HepG2 (cell line): ENCODE data around the gene YPEL4. TPM values are rescaled to one million over a fixed set of nuclear protein-coding genes. Genes with fewer than 3 reads are reported as not detected.
A peak's percentile ranks its signal among the peaks of the same experiment; 100 is the strongest.

Experiments
- ATAC-seq: fragments of 200-7000 bp; cut with Tn5 transposase; 3 replicates; pipeline ENCODE4 v1.9.1; 2020; ENCODE audit warnings: mild to moderate bottlenecking, moderate library complexity
- BruUV-seq: library from RNA; stranded (reverse); fragments of 400-500 nt; replicated peaks from 2 replicates; lab custom pipeline; 2021; lab: Mats Ljungman, UMichigan
- CTCF ChIA-PET: fragments of 300-600 bp; formaldehyde crosslinking; extraction: SDS; loops from one replicate; lab custom pipeline; 2021; ENCODE audit warnings: low total read pairs, inconsistent platforms, low intra/inter-chr PET ratio; lab: Yijun Ruan, JAX
- POLR2A ChIA-PET: fragments of 350-600 bp; sonication (Branson Sonifier 250); formaldehyde crosslinking; loops from one replicate; lab custom pipeline; 2020; ENCODE audit warnings: antibody characterized with exemption, inconsistent platforms; lab: Yijun Ruan, JAX
- DNase-seq: peaks from one replicate; pipeline ENCODE4 v3.0.0-alpha.2; 2015; ENCODE audit warnings: low spot score
- FAIRE-seq: peaks from 3 replicates; lab custom pipeline; 2011; peaks lifted over from hg19 to GRCh38; lab: Jason Lieb, UNC
- H2AFZ ChIP-seq: one replicate; pipeline ENCODE4 v1.6.1; 2011; ENCODE audit warnings: low read length, inconsistent platforms
- H3K27ac ChIP-seq: fragments of 300-600 bp; 3 replicates; pipeline ENCODE4 v1.8.0; 2011; ENCODE audit warnings: mixed run types, mild to moderate bottlenecking, mixed read lengths, low read length, inconsistent platforms; ENCODE audit not compliant: insufficient read depth; ENCODE audit errors: extremely low read length
- H3K27me3 ChIP-seq, 2 experiments: fragments of 200-600 bp in 1 of 2; 2 replicates in 1 of 2; 3 replicates in 1 of 2; pipeline versions ENCODE4 v1.6.0 to v1.8.0; 2011; ENCODE audit warnings: low read length in 2 of 2, mild to moderate bottlenecking in 2 of 2, moderate library complexity in 2 of 2, inconsistent platforms in 1 of 2; ENCODE audit not compliant: insufficient read depth in 2 of 2, control insufficient read depth in 1 of 2
- H3K36me3 ChIP-seq, 2 experiments: fragments of 200-600 bp in 1 of 2; replicated peaks in 1 of 2; 2 replicates in 1 of 2; 3 replicates in 1 of 2; pipeline versions ENCODE4 v1.5.1 to v1.8.0; 2011; ENCODE audit warnings: low read length in 2 of 2, inconsistent platforms in 1 of 2; ENCODE audit not compliant: insufficient read depth in 2 of 2, control insufficient read depth in 1 of 2
- H3K4me1 ChIP-seq: 2 replicates; pipeline ENCODE4 v1.5.1; 2012; ENCODE audit warnings: low read length, inconsistent platforms; ENCODE audit not compliant: insufficient read depth
- H3K4me2 ChIP-seq: 2 replicates; pipeline ENCODE4 v1.6.0; 2011; ENCODE audit warnings: low read depth, low read length, inconsistent platforms
- H3K4me3 ChIP-seq, 3 experiments: fragments of 200-600 bp in 1 of 3; sonication (generic), shearing (Covaris generic) in 1 of 3; replicated peaks in 1 of 3; 2 replicates each; pipeline ENCODE4 v1.5.1; 2011 to 2016; ENCODE audit warnings: low read length in 3 of 3, inconsistent platforms in 2 of 3, low read depth in 2 of 3, mild to moderate bottlenecking in 2 of 3, control low read depth in 1 of 3, mixed read lengths in 1 of 3; ENCODE audit not compliant: insufficient read depth in 1 of 3
- H3K79me2 ChIP-seq: one replicate; pipeline ENCODE4 v1.6.1; 2011; ENCODE audit warnings: low read length, inconsistent platforms; ENCODE audit not compliant: insufficient read depth
- H3K9ac ChIP-seq: 2 replicates; pipeline ENCODE4 v1.6.0; 2011; ENCODE audit warnings: mild to moderate bottlenecking, low read depth, low read length, inconsistent platforms; ENCODE audit not compliant: insufficient read depth
- H3K9me3 ChIP-seq: 2 replicates; pipeline ENCODE4 v1.5.1; 2012; ENCODE audit warnings: mild to moderate bottlenecking, low read length
- H4K20me1 ChIP-seq: 2 replicates; pipeline ENCODE4 v1.6.0; 2011; ENCODE audit warnings: inconsistent platforms, mild to moderate bottlenecking, low read length, moderate library complexity; ENCODE audit not compliant: insufficient read depth
- CCDC6 ChIP-seq: sonication (generic); formaldehyde crosslinking; IDR thresholded peaks from 2 replicates; pipeline ENCODE4 v1.8.1; 2022; ENCODE audit warnings: mild to moderate bottlenecking, missing genetic modification reagents, moderate library complexity
- FOXO1 ChIP-seq: sonication (generic); formaldehyde crosslinking; IDR thresholded peaks from 2 replicates; pipeline ENCODE4 v1.4.0; 2020; ENCODE audit warnings: missing genetic modification reagents
- GTF3A ChIP-seq: sonication (generic); formaldehyde crosslinking; conservative IDR thresholded peaks from 2 replicates; pipeline ENCODE4 v1.4.0; 2020; ENCODE audit warnings: mild to moderate bottlenecking, missing genetic modification reagents
- KAT2B ChIP-seq: fragments of 150-350 bp; IDR thresholded peaks from 2 replicates; pipeline ENCODE4 v1.6.1; 2014; ENCODE audit warnings: low read depth, low read length, borderline replicate concordance
- MAZ ChIP-seq, 2 experiments: sonication (generic) in 1 of 2; formaldehyde crosslinking in 1 of 2; IDR thresholded peaks; 2 replicates each; pipeline versions ENCODE4 v1.5.0 to v1.6.1; 2012 to 2020; ENCODE audit warnings: low read depth in 2 of 2, mild to moderate bottlenecking in 2 of 2, borderline replicate concordance in 1 of 2, improper control_type of control experiment in 1 of 2, low read length in 1 of 2, missing genetic modification reagents in 1 of 2, moderate library complexity in 1 of 2
- MTF1 ChIP-seq: sonication (generic); formaldehyde crosslinking; IDR thresholded peaks from 2 replicates; pipeline ENCODE4 v1.5.0; 2020; ENCODE audit warnings: missing genetic modification reagents
- REXO4 ChIP-seq: sonication (generic); formaldehyde crosslinking; IDR thresholded peaks from 2 replicates; pipeline ENCODE4 v1.8.0; 2022; ENCODE audit warnings: missing genetic modification reagents, mild to moderate bottlenecking, borderline replicate concordance
- SALL1 ChIP-seq: sonication (generic); formaldehyde crosslinking; IDR thresholded peaks from 2 replicates; pipeline ENCODE4 v1.8.0; 2022; ENCODE audit warnings: mild to moderate bottlenecking, missing genetic modification reagents
- SIN3B ChIP-seq: fragments of 150-350 bp; IDR thresholded peaks from 2 replicates; pipeline ENCODE4 v1.6.1; 2014; ENCODE audit warnings: low read length
- SRSF1 ChIP-seq: fragments of 200-400 bp; formaldehyde crosslinking; optimal IDR thresholded peaks from 2 replicates; pipeline ENCODE3; 2017; ENCODE audit warnings: mild to moderate bottlenecking, low read depth, low read length, moderate library complexity
- TAF15 ChIP-seq: fragments of 200-400 bp; formaldehyde crosslinking; IDR thresholded peaks from one replicate; pipeline ENCODE4 v1.6.1; 2018; ENCODE audit warnings: mild to moderate bottlenecking, low read depth, low read length; ENCODE audit not compliant: poor library complexity, severe bottlenecking
- ZNF124 ChIP-seq: sonication (generic); formaldehyde crosslinking; IDR thresholded peaks from 2 replicates; pipeline ENCODE4 v1.4.0; 2020; ENCODE audit warnings: missing genetic modification reagents
- ZNF17 ChIP-seq: sonication (generic); formaldehyde crosslinking; IDR thresholded peaks from 2 replicates; pipeline ENCODE4 v1.5.0; 2020; ENCODE audit warnings: mild to moderate bottlenecking, missing genetic modification reagents
- ZNF234 ChIP-seq: sonication (generic); formaldehyde crosslinking; conservative IDR thresholded peaks from 2 replicates; pipeline ENCODE4 v1.5.1; 2020; ENCODE audit warnings: mild to moderate bottlenecking, missing genetic modification reagents
- ZNF263 ChIP-seq: sonication (generic); formaldehyde crosslinking; IDR thresholded peaks from 2 replicates; pipeline ENCODE4 v1.4.0; 2020; ENCODE audit warnings: missing genetic modification reagents
- ZNF652 ChIP-seq: IDR thresholded peaks from 2 replicates; pipeline ENCODE4 v1.6.1; 2016; ENCODE audit warnings: low read depth, borderline replicate concordance
- WGBS: methylation state at CpG from one replicate; pipeline ENCODE4 v1.1.6; 2017; ENCODE audit warnings: low lambda C conversion rate; 5-methylcytosine and 5-hydroxymethylcytosine counted together
- in situ Hi-C: cut with HindIII; loops from 2 replicates; pipeline ENCODE4 v1.10.0; 2017; ENCODE audit warnings: low pct_unique_long_range_greater_than_20kb; ENCODE audit not compliant: extremely low pct_ligation_motif_present
- intact Hi-C: fragments of 100-400 bp; cut with micrococcal nuclease; formaldehyde crosslinking; loops from one replicate; pipeline ENCODE4 v1.10.0; 2022; ENCODE audit not compliant: unreplicated experiment
- polyA plus RNA-seq, 8 experiments: library from polyadenylated mRNA; depleted of rRNA in 3 of 8; stranded (reverse) in 7 of 8; unstranded in 1 of 8; fragments of >200 nt; fragmentation: Illumina TruSeq in 4 of 8; extraction: Trizol in 4 of 8; gene quantifications; 2 replicates each; pipeline versions ENCODE4 v1.2.1 to v1.2.3, GENCODE V29; 2011 to 2016; ENCODE audit warnings: low read depth in 4 of 8, missing spikeins in 1 of 8, mixed read lengths in 1 of 8; ENCODE audit not compliant: insufficient read depth in 1 of 8
- total RNA-seq, 5 experiments: library from RNA; depleted of rRNA; stranded (reverse); fragments of >200 nt; fragmentation: Illumina TruSeq; extraction: Trizol; gene quantifications; 2 replicates each; pipeline ENCODE4 v1.2.3, GENCODE V29; 2016; ENCODE audit warnings: low read depth in 1 of 5
- TF ChIP-seq, protein P1 (sequence below): sonication (generic); formaldehyde crosslinking; IDR thresholded peaks from 2 replicates; pipeline ENCODE4 v1.5.1; 2020; ENCODE audit warnings: mild to moderate bottlenecking, missing genetic modification reagents, moderate library complexity

The YPEL4 gene
- total and polyA plus RNA-seq, 2 of the 13 experiments (the other 11 are each of a cell fraction or from before 2014, with no cell fraction given) = 0.04 TPM; not detected in 1

DNA sequence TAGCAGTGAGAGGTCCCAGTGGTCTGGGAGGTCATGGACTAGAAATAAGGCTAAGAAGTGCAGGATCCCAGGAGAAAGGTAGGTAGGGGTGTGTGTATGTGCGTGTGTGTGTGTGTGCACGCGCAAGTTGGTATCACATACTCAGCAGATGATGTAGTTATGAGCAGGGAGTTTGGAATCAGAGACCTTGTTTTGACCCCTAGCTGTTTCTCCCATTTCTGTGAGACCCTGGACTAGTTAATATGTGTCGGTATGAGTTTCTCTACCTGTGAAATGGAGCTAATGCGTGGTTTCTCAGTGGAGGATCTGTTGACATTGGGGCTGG, 50.9 kb downstream of the YPEL4 start:
- H3K27ac ChIP-seq = no peak overlapping the region

DNA sequence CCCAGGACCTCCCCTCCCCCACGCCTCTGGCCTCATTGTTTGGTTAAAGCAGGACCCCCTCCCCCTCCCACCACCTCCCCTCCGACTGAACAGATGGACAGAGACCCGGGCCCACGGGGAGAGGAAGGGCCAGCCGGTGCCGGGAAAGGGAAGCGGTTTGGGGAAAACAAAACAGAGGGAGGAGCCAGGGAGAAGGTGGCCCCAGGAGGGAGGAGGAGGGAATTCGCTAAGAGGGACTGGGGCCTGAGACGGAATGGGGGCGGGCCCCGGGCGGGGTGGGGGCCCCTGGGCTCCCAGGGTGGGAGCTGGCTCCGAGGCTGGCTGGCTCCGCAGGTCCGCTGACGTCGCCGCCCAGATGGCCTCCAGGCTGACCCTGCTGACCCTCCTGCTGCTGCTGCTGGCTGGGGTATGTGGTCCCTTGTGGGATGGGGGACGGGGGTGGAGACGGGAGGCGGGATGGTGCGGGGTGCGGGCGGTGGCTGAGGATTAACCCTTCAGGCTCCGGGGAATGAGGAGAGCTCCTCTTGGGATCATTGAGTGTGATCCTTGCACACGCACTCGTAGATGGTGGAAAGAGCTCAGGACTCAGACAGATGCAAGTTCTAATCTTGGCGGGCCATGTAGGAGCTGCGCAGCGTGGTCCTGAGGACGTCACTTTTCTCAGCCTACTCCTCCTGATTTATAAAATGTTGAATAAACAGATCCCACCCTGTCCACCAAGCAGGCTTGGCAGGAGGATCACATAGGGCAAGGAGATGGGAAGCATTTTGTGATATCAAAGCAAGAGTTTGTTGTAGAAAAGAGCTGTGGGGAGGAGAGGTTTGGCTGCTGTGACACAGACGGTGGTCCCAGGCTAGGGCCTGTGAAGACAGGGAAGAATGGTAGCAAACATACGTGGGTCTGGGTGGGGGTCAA, 51.5 kb downstream of the YPEL4 start:
- in situ Hi-C loops (no loop called here), intact Hi-C loops (loop anchor here (5.0 kb wide), 1 partner anchor 34 kb away; no protein-coding TSS in a partner anchor)
- Histone ChIP-seq H3K4me2 (peak overlapping the region; percentile 89), H3K9me3 (no peaks in the 10 kb centered on the region), H3K27ac (no peak overlapping the region), H3K4me3 (peak overlapping the region; percentile 57 to 68 (median 58); a peak in 5 of 6 replicates), H3K4me1 (peaks cover 38% of the 10 kb centered on the region), H3K9ac (peak overlapping the region; percentile 15; the same call in 1 of the 2 replicates), H3K79me2 (no peaks in the 10 kb centered on the region), H4K20me1 (no peaks in the 10 kb centered on the region), H2AFZ (no peak overlapping the region), H3K36me3 (no peaks in the 10 kb centered on the region), H3K27me3 (peaks cover 0 to 9% of the 10 kb centered on the region in 2 experiments; a peak in 2 of 5 replicates)
- POLR2A ChIA-PET = interaction anchor here (1.0 to 3.5 kb wide), 9 partner anchors 9 to 262 kb away, joined by 3 to 33 read pairs (median 4); partner anchors contain the start of genes SSRP1 and UBE2L6
- WGBS = 15% methylated on average over 22 of the region's 33 CpGs
- peak; percentile 68 for ATAC-seq
- CTCF ChIA-PET = no interaction called here
- DNase-seq = peak; percentile 15
- FAIRE-seq = no peak
- no TSS peak for BruUV-seq
- TF ChIP-seq MAZ (IDR thresholded peaks at IDR 0.05; ENCODE audit: borderline replicate concordance, low read depth, low read length) = 0 out of 2 replicates have a peak, but pooled peaks have one; percentile 28
- no peak for TF ChIP-seq MAZ (CRISPR knock-in tag; IDR thresholded peaks at IDR 0.05; ENCODE audit: low read depth)
- peak; percentile 82 for TF ChIP-seq ZNF652
- TF ChIP-seq CCDC6 (CRISPR knock-in tag) = 0 out of 2 replicates have a peak, but pooled peaks have one; percentile 27
- TF ChIP-seq SALL1 (CRISPR knock-in tag) = peak; percentile 15; the same call in 1 of the 2 replicates
- TF ChIP-seq SRSF1 = peak; percentile 22
- TF ChIP-seq, protein P1, sequence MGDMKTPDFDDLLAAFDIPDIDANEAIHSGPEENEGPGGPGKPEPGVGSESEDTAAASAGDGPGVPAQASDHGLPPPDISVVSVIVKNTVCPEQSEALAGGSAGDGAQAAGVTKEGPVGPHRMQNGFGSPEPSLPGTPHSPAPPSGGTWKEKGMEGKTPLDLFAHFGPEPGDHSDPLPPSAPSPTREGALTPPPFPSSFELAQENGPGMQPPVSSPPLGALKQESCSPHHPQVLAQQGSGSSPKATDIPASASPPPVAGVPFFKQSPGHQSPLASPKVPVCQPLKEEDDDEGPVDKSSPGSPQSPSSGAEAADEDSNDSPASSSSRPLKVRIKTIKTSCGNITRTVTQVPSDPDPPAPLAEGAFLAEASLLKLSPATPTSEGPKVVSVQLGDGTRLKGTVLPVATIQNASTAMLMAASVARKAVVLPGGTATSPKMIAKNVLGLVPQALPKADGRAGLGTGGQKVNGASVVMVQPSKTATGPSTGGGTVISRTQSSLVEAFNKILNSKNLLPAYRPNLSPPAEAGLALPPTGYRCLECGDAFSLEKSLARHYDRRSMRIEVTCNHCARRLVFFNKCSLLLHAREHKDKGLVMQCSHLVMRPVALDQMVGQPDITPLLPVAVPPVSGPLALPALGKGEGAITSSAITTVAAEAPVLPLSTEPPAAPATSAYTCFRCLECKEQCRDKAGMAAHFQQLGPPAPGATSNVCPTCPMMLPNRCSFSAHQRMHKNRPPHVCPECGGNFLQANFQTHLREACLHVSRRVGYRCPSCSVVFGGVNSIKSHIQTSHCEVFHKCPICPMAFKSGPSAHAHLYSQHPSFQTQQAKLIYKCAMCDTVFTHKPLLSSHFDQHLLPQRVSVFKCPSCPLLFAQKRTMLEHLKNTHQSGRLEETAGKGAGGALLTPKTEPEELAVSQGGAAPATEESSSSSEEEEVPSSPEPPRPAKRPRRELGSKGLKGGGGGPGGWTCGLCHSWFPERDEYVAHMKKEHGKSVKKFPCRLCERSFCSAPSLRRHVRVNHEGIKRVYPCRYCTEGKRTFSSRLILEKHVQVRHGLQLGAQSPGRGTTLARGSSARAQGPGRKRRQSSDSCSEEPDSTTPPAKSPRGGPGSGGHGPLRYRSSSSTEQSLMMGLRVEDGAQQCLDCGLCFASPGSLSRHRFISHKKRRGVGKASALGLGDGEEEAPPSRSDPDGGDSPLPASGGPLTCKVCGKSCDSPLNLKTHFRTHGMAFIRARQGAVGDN (CRISPR knock-in tag) = peak; percentile 34; the same call in 1 of the 2 replicates
- TF ChIP-seq SIN3B = no peak

More for the DNA sequence above, 50.9 kb downstream of the YPEL4 start:
- H3K4me2 ChIP-seq = peak overlapping the region; percentile 89; the same call in 1 of the 2 replicates
- H3K4me1 ChIP-seq = peaks cover 35% of the 10 kb centered on the region
- BruUV-seq = no TSS peak
- H3K9me3 ChIP-seq = no peaks in the 10 kb centered on the region
- FAIRE-seq = no peak
- in situ Hi-C loops (no loop called here), intact Hi-C loops (loop anchor here (5.0 kb wide), 1 partner anchor 34 kb away; no protein-coding TSS in a partner anchor)
- 75% methylated on average over 5 of the region's 5 CpGs for WGBS
- no peak overlapping the region for H3K4me3 ChIP-seq
- ChIA-PET POLR2A (interaction anchor here (2.6 to 3.5 kb wide), 2 partner anchors 31 to 41 kb away, joined by 8 to 33 read pairs; partner anchors contain the start of gene UBE2L6), CTCF (no interaction called here)
- H2AFZ ChIP-seq = no peak overlapping the region
- DNase-seq = no peak
- no peak overlapping the region for H3K9ac ChIP-seq
- no peaks in the 10 kb centered on the region for H3K79me2 ChIP-seq
- H3K27me3 ChIP-seq = peaks cover 0 to 9% of the 10 kb centered on the region in 2 experiments; a peak in 2 of 5 replicates
- no peak for ATAC-seq
- H4K20me1 ChIP-seq = no peaks in the 10 kb centered on the region
- TF ChIP-seq KAT2B (no peak), ZNF124 (CRISPR knock-in tag) (no peak), ZNF263 (CRISPR knock-in tag) (no peak), FOXO1 (CRISPR knock-in tag) (no peak), TAF15 (no peak), ZNF17 (CRISPR knock-in tag) (no peak), GTF3A (CRISPR knock-in tag) (no peak), ZNF234 (CRISPR knock-in tag) (no peak), REXO4 (CRISPR knock-in tag) (no peak), MTF1 (CRISPR knock-in tag) (no peak)
- H3K36me3 ChIP-seq = no peaks in the 10 kb centered on the region
